Stimulated activated CD8-positive, alpha-beta memory T cell treated with anti-CD3 and anti-CD28 coated beads, Interleukin-12 subunit alpha, Interleukin-12 subunit beta, amount 100 ng/mL, for 1 hour (primary cell): Measurements from ENCODE around the gene HEATR1.
"Not testable (repeated sequence)": the region's sequence is repeated elsewhere in the genome, so short reads cannot be mapped to it uniquely, and the experiment has no call there.

Source experiments
- DNase-seq: peaks from one replicate; pipeline ENCODE4 v3.0.0-alpha.2; 2020; ENCODE audit warnings: low read depth

Gene HEATR1

DNA sequence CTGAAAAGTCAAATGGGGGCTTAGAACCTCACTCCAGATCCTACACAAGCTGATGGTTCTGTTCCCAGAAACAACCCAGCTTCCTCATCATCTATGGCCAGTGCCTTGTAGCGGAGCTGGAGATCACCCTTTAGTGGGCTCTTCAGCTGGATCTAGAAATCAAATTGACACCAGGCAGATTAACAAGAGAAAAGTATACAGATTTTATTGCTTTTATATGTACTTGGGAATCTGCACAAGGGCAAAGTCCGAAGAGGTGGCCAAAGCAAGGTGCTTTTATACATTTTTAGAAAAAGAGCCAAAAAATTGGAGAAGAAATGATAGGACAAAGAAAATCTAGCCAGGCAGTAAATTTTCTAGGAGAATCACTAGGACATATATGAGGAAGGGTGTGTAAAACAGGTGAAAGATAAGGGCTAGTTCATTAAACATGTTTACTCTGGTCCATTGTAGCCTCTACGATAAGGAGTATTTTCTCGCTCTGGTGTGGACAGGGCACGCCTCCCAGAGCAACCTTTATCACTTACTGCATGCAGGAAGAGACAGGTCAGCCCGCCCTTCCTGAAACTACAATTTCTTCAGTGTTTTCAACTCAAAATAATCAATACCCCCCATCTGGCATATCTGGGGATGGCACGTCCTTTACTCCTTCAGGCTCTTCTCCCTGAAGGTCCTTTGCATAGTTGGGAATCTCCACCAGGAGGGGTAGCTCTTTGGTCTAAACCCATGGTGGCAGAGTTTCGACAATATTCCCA lies 94.5 kb downstream of the HEATR1 start:
- no peak for DNase-seq

DNA sequence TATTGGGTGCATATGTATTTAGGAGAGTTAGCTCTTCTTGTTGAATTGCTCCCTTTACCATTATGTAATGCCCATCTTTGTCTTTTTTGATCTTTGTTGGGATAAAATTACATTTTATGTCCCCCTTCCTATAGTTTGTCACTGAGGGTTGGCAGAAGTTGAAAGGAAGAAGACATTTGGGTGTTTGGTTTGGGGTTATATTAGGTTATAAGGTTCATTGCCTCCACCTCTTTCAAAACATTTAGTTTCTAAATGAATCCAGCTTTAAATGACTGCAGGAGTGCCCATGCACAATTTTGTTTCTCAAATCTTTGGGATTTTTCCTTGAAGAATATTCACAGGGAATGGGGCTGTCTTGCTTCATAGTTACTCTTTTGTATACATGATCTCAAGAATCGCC lies 95.1 kb downstream of the HEATR1 start:
- DNase-seq: no peak

DNA sequence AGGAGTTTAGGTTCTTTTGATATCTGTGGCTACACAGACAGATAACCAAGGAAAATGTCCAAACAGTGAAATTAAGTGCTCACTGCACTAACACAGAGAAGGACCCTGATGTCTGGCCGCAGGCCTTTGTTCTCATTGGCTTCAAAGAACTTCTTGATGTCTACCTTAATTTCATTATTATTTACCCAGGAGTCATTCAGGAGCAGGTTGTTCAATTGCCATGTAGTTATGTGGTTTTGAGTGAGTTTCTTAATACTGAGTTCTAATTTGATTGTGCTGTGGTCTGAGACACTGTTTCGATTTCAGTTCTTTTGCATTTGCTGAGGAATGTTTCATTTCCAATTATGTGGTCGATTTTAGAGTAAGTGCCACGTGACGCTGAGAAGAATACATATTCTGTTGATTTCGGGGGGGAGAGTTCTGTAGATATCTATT lies 95.7 kb downstream of the HEATR1 start:
- DNase-seq: no peak

DNA sequence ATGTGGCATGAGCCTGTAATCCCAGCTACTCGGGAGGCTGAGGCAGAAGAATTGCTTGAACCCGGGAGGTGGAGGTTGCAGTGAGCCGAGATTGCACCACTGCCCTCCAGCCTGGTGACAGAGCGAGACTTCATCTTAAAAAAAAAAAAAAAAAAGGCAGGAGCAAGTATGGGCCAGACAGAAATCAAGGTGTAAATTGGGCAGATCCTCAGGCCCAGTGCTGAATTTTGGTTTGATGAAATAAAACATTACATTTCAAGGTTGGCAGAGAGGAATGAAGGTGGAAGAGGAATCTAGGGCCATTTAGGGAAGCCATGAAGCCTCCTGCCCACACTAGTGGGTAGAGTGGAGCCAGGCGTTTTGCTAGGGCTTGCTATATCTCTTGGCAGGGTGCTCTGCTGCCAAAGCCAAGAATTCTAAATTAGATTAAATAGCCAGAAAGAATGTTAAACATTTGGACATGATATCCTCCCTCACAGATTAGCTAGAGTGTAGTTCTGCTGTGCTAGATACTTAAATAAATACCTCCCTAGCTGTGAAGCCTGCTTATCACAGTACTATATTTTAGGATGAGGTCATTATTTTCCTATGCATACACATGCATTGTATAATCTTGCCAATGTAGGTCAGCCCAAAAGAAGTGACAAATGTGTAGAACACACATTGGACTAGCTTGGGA lies 97.2 kb downstream of the HEATR1 start:
- DNase-seq: no peak

DNA sequence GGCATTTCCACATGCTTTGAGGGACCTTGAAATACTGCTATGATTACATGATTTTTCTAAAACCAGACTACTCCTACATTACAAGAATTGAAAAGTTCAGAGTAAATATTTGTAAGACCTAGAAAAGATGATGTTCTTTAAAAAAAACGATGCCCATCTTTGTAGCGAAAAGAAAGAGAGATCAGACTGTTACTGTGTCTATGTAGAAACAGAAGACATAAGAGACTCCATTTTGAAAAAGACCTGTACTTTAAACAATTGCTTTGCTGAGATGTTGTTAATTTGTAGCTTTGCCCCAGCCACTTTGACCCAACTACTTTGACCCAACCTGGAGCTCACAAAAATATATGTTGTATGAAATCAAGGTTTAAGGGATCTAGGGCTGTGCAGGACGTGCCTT lies 100.0 kb downstream of the HEATR1 start:
- not testable (repeated sequence) for DNase-seq

DNA sequence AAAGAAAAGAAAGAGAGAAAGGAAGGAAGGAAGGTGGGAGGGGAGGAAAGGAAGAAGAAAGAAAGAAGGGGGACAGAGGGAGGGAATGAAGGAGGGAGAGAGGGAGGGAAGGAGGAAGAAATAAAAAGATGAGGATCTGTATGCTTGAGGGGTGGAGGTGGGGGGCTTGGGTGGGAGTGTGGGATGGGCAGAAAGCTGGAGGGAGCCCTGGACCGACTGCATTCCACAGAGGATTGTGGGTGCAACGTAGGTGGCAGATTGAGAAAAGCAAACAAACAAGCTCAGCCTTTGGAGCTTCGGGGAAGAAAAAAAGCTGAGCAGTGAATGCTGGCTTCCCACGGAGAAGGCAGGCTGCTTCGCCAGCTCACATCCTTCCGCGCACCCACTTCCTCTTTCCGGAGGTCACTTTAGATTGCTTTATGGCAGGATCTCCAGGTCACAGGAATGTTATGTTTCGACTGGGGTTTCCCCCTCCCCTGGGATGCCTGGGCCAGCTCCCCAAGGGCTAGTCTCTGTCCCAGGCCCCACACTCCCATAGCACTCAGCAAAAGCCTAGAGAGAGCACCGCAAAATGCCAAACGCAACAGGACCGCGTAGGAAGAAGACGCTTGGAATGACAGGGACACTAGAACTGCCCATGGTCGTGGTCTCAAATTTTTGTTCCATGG lies 101.2 kb downstream of the HEATR1 start:
- no peak for DNase-seq

DNA sequence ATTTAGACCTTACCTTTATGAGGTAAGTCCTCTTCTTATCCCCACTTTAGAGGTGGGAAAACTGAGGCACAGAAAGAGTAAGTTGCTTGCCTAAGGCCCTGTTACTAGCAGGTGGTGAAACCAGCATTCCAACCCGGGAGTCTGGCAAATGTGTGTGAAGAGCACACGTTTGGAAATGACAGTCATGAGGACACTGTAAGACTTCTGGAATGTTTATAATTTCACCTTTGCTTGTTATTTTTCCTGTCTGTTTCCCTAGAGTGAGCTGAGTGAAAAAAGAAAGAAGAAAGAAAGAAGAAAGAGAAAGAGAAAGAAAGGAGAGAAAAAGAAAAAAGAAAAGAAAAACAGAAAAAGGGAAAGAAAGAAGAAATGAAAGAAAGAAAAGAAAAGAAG lies 101.7 kb downstream of the HEATR1 start:
- no peak for DNase-seq

DNA sequence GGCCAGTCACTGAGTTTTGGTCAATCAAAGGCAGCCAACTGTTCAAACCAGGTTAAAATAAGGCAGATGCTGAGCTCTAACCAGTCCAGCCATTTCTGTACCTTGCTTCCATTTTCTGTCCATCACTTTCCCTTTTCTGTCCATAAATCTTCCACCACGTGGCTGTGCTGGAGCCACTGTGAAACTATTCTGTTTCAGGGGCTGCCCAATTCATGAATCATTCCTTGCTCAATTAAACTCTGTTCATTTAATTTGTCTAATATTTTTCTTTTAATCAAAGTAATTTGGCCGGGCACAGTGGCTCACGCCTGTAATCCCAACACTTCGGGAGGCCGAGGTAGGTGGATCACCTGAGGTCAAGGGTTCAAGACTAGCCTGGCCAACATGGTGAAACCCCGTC lies 103.2 kb downstream of the HEATR1 start:
- DNase-seq: no peak
